ENCODE results near the gene ARHGAP22. TPM values are rescaled to one million over a fixed set of nuclear protein-coding genes. Genes with fewer than 3 reads are reported as not detected.

Gene ARHGAP22
- polyA plus RNA-seq, 3 donors: 1.5 to 7.8 (median 1.9) TPM

DNA sequence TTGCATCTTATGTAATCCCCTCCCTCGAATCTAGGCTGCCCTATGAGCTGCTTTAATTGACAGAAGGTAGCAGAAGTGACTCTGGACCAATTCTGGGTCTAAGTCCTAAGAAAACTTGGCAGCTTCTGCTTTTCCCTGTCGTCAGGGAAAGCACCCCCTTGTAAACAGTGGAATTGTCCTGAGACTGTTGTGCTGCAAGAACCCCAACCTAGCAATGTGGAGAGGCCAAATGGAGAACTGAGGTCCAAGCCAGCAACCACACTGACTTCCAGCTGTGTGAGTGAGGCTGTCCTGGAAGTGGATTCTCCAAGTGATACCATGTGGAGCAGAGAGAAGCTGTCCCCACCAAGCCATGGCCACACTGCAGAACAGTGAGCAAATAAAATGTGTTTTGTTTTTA is 75.5 kb downstream of the ARHGAP22 start:
- Mint-ChIP-seq H3K27ac (no peak overlapping the region), H3K27me3 (ENCODE audit: low read depth in 3 of 3) (peaks cover 21 to 24% (median 24%) of the 10 kb centered on the region in 3 donors), H3K36me3 (no peaks in the 10 kb centered on the region), H3K9me3 (peaks cover 0 to 5% (median 3%) of the 10 kb centered on the region in 7 donors), H3K4me1 (no peaks in the 10 kb centered on the region), H3K4me3 (no peak overlapping the region)
- intact Hi-C loops (cut with micrococcal nuclease): no loop called here
- Histone ChIP-seq H3K9ac (ENCODE audit: insufficient read depth, low read length, poor library complexity, severe bottlenecking) (no peak overlapping the region), H3K4me3 (replicated peaks in 1 of 3; ENCODE audit: low read depth in 2 of 3, low read length in 3 of 3) (no peak overlapping the region), H3K27ac (ENCODE audit: low read depth in 1 of 2, low read length in 2 of 2) (no peak overlapping the region), H2AFZ (ENCODE audit: insufficient read depth, low read depth, low read length, poor library complexity, severe bottlenecking) (no peak overlapping the region), H3K4me1 (ENCODE audit: control insufficient read depth in 1 of 2, insufficient read depth in 2 of 2, low read length in 2 of 2) (no peaks in the 10 kb centered on the region), H3K4me2 (replicated peaks; ENCODE audit: extremely low read depth, low read length, poor library complexity, severe bottlenecking) (no peak overlapping the region), H3K27me3 (ENCODE audit: control insufficient read depth in 2 of 2, insufficient read depth in 2 of 2, low read length in 2 of 2) (peaks cover 13 to 14% of the 10 kb centered on the region in 2 donors), H3K36me3 (replicated peaks in 1 of 2; ENCODE audit: control insufficient read depth in 1 of 2, insufficient read depth in 2 of 2, low read length in 2 of 2) (no peaks in the 10 kb centered on the region), H3K79me2 (ENCODE audit: insufficient read depth, low read length) (no peaks in the 10 kb centered on the region), H4K20me1 (ENCODE audit: insufficient read depth, low read length) (peaks cover 3% of the 10 kb centered on the region), H3K9me3 (replicated peaks in 1 of 2; ENCODE audit: control insufficient read depth in 1 of 2, insufficient read depth in 1 of 2, low read length in 2 of 2) (no peaks in the 10 kb centered on the region)
- DNase-seq: no peak
- TF ChIP-seq, protein P1, sequence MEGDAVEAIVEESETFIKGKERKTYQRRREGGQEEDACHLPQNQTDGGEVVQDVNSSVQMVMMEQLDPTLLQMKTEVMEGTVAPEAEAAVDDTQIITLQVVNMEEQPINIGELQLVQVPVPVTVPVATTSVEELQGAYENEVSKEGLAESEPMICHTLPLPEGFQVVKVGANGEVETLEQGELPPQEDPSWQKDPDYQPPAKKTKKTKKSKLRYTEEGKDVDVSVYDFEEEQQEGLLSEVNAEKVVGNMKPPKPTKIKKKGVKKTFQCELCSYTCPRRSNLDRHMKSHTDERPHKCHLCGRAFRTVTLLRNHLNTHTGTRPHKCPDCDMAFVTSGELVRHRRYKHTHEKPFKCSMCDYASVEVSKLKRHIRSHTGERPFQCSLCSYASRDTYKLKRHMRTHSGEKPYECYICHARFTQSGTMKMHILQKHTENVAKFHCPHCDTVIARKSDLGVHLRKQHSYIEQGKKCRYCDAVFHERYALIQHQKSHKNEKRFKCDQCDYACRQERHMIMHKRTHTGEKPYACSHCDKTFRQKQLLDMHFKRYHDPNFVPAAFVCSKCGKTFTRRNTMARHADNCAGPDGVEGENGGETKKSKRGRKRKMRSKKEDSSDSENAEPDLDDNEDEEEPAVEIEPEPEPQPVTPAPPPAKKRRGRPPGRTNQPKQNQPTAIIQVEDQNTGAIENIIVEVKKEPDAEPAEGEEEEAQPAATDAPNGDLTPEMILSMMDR (IDR thresholded peaks at IDR 0.05): no peak
- 0% methylated on average over 1 of the region's 2 CpGs for WGBS (ENCODE audit: insufficient coverage)

DNA sequence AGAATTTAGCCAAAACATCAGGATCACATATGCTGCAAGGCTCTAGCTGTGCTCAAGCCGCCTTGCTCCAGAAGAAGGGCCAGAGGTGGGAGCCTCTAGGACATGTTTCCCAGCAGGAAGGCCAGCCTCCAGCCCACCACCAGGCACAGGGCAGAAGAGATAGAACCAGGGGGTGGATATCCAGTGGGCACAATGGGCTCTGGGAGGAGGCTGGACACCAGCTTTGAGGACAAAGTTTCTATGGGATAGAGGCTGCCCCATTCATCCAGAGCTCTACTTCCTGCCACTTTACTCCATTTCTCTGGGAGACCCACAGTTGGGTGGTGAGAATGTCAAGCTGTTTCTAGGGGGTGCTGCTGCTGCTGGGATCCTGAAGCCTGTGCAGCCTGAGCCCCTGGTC is 77.1 kb downstream of the ARHGAP22 start:
- Histone ChIP-seq H3K4me1 (ENCODE audit: control insufficient read depth in 1 of 2, insufficient read depth in 2 of 2, low read length in 2 of 2) (peaks cover 3 to 9% of the 10 kb centered on the region in 2 donors), H3K27me3 (ENCODE audit: control insufficient read depth in 2 of 2, insufficient read depth in 2 of 2, low read length in 2 of 2) (peaks cover 21 to 26% of the 10 kb centered on the region in 2 donors), H3K9me3 (replicated peaks in 1 of 2; ENCODE audit: control insufficient read depth in 1 of 2, insufficient read depth in 1 of 2, low read length in 2 of 2) (no peaks in the 10 kb centered on the region), H3K4me2 (replicated peaks; ENCODE audit: extremely low read depth, low read length, poor library complexity, severe bottlenecking) (no peak overlapping the region), H2AFZ (ENCODE audit: insufficient read depth, low read depth, low read length, poor library complexity, severe bottlenecking) (no peak overlapping the region), H3K36me3 (replicated peaks in 1 of 2; ENCODE audit: control insufficient read depth in 1 of 2, insufficient read depth in 2 of 2, low read length in 2 of 2) (no peaks in the 10 kb centered on the region), H3K27ac (ENCODE audit: low read depth in 1 of 2, low read length in 2 of 2) (no peak overlapping the region), H3K4me3 (replicated peaks in 1 of 3; ENCODE audit: low read depth in 2 of 3, low read length in 3 of 3) (no peak overlapping the region), H4K20me1 (ENCODE audit: insufficient read depth, low read length) (peaks cover 6% of the 10 kb centered on the region), H3K9ac (ENCODE audit: insufficient read depth, low read length, poor library complexity, severe bottlenecking) (no peak overlapping the region), H3K79me2 (ENCODE audit: insufficient read depth, low read length) (no peaks in the 10 kb centered on the region)
- peaks cover 28 to 37% (median 31%) of the 10 kb centered on the region in 3 donors for H3K27me3 Mint-ChIP-seq (ENCODE audit: low read depth in 3 of 3)
- WGBS (ENCODE audit: insufficient coverage): no CpG with 5 or more reads among the region's 1 CpG
- no peak for DNase-seq
- TF ChIP-seq, protein P1 (IDR thresholded peaks at IDR 0.05): no peak
- peaks cover 3% of the 10 kb centered on the region for H3K4me1 Mint-ChIP-seq
- H3K4me3 Mint-ChIP-seq: no peak overlapping the region
- H3K9me3 Mint-ChIP-seq: peaks cover 0 to 5% (median 3%) of the 10 kb centered on the region in 7 donors
- intact Hi-C loops (cut with micrococcal nuclease): no loop called here
- H3K27ac Mint-ChIP-seq: no peak overlapping the region
- H3K36me3 Mint-ChIP-seq: no peaks in the 10 kb centered on the region

Measured in CD14-positive monocyte (primary cell).